H1 (cell line): Measurements from ENCODE around the gene AP4M1. TPM values are rescaled to one million over a fixed set of nuclear protein-coding genes. Genes with fewer than 3 reads are reported as not detected.

Experiments
- YY1 ChIP-seq: IDR thresholded peaks from 2 replicates; pipeline ENCODE4 v1.6.1; 2011; ENCODE audit warnings: low read depth, mild to moderate bottlenecking, low read length
- polyA plus RNA-seq, 7 experiments: library from polyadenylated mRNA; depleted of rRNA in 3 of 7; stranded (reverse) in 5 of 7; unstranded in 2 of 7; fragments of >200 nt in 5 of 7; fragments of 200-250 nt in 2 of 7; gene quantifications; 1 replicate in 5 of 7; 2 replicates in 1 of 7; 4 replicates in 1 of 7; pipeline versions ENCODE4 v1.2.1 to v1.2.3, GENCODE V29; 2011 to 2013; ENCODE audit warnings: missing spikeins in 2 of 7, mixed read lengths in 2 of 7
- total RNA-seq: library from RNA; stranded (reverse); fragmentation: NEBNext Ultra II Directional; extraction: Animal tissue kit (Norgen Biotek cat#: 25700); gene quantifications from 2 replicates; pipeline ENCODE4 v1.2.1, GENCODE V29; 2021

AP4M1 gene
- total and polyA plus RNA-seq, 2 of the 8 experiments (the other 6 are each of a cell fraction or from before 2014, with no cell fraction given): 15.2 to 16.6 TPM

DNA sequence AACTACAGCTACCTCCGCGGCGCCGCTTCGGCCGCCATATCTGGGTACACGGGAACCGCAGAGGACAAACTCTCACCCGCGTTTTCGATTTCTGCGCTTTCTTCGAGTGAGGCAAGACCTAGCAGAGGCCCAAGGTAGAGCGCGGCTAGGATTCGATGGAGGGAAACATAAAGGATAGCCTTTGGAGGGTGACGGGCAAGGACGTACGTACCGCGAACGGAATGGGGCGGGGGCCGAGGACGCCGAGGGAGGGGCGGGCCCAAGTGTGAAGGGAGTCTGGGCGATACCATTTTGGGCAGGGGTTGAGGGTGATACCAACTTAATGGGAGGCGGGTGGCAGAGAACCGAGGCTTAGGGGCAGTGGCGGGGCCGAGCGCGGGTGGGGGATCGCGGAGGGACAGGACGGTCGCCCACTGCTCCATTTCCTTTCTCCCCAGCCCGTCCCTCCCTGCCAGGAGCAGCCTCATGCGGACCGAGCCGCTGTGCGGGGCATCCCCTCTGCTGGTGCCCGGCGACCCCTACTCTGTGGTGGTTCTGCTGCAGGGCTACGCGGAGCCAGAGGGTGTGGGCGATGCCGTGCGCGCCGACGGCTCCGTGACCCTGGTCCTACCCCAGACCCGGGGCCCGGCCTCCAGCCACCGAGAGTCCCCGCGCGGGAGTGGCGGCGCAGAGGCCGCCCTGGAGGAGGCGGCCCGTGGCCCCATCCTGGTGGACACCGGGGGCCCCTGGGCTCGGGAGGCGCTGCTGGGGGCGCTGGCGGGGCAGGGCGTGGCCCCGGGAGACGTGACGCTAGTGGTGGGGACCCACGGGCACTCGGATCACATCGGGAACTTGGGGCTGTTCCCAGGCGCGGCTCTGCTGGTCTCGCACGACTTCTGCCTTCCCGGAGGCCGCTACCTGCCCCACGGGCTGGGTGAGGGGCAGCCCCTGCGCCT lies 25.8 kb downstream of the AP4M1 start, which contains the start of gene MBLAC1 (continued):
- peak; percentile 93 for TF ChIP-seq YY1
